ENCODE data around the gene KHK. TPM values are rescaled to one million over a fixed set of nuclear protein-coding genes. Genes with fewer than 3 reads are reported as not detected.

KHK gene
- total RNA-seq, 1 experiment from 2014 or later = 1.5 TPM

DNA sequence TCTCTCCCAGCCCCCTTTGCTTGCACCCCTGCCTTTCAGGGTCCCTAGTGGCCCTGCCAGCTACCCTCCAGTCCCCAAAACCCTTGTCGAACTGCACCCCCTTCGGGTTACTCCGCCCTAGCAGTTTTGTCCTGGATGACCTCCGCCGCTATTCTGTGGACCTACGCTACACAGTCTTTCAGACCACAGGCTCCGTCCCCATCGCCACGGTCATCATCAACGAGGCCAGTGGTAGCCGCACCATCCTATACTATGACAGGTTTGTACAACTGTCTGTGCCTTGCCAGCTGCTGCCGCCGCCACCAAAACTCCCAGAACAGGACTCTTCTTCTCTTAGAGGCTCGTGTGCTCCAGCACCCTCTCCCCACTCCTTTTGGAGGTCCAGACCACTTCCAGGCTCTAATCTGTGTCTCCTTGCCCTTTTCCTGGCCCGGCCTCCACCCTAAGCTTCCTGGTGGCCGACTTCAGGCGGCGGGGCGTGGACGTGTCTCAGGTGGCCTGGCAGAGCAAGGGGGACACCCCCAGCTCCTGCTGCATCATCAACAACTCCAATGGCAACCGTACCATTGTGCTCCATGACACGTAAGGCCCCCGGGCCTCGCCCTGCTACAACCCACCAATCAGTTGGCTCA lies 7.9 kb downstream of the KHK start:
- no peak overlapping the region for H3K27ac ChIP-seq (ENCODE audit: low read length)
- CTCF ChIA-PET = no interaction called here

DNA sequence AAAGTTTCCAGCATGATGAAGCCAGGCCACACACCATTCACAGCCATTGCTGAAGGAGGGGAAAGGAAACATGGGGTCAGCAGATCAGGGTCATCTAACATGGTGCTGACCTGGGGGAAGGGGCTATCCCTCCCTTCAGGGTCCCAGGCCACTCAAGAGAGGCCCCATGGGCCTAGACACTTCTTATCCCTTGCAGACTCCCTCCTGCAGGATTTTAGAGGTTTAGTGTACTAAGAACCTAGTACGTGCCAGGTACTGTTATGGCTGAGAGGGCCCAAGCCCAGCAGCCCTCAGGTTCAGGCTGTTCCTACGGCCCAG lies 8.8 kb downstream of the KHK start:
- no TSS peak for BruUV-seq (replicated peaks)
- ChIA-PET POLR2A (no interaction called here), CTCF (no interaction called here)
- no peaks in the 10 kb centered on the region for H3K4me1 ChIP-seq (ENCODE audit: control insufficient read depth, insufficient read depth, low read length)
- ATAC-seq (no peak), DNase-seq (ENCODE audit: low read depth, low spot score) (no peak)
- in situ Hi-C loops (cut with HindIII; ENCODE audit: low pct_unique_long_range_greater_than_20kb, low sequenced_read_pairs) (no loop called here), intact Hi-C loops (cut with micrococcal nuclease; ENCODE audit: unreplicated experiment) (loop anchor here (5.0 kb wide), 1 partner anchor 187 kb away; the partner anchor contains the start of gene TRIM54)
- no peaks in the 10 kb centered on the region for H3K27me3 ChIP-seq (ENCODE audit: control insufficient read depth, insufficient read depth, low read length)
- no peaks in the 10 kb centered on the region for H3K36me3 ChIP-seq (ENCODE audit: control insufficient read depth, insufficient read depth, low read length)
- TF ChIP-seq TCF7L2 (IDR thresholded peaks at IDR 0.05; ENCODE audit: low read depth, low read length) = no peak
- no peak for TF ChIP-seq SIN3A (IDR thresholded peaks at IDR 0.05; ENCODE audit: borderline replicate concordance, insufficient read depth, low read depth, low read length)
- no peak for TF ChIP-seq POLR2AphosphoS5 (IDR thresholded peaks at IDR 0.05; ENCODE audit: low read depth, low read length)
- TF ChIP-seq, protein P1, sequence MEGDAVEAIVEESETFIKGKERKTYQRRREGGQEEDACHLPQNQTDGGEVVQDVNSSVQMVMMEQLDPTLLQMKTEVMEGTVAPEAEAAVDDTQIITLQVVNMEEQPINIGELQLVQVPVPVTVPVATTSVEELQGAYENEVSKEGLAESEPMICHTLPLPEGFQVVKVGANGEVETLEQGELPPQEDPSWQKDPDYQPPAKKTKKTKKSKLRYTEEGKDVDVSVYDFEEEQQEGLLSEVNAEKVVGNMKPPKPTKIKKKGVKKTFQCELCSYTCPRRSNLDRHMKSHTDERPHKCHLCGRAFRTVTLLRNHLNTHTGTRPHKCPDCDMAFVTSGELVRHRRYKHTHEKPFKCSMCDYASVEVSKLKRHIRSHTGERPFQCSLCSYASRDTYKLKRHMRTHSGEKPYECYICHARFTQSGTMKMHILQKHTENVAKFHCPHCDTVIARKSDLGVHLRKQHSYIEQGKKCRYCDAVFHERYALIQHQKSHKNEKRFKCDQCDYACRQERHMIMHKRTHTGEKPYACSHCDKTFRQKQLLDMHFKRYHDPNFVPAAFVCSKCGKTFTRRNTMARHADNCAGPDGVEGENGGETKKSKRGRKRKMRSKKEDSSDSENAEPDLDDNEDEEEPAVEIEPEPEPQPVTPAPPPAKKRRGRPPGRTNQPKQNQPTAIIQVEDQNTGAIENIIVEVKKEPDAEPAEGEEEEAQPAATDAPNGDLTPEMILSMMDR (IDR thresholded peaks at IDR 0.05) = no peak
- TF ChIP-seq, protein P2, sequence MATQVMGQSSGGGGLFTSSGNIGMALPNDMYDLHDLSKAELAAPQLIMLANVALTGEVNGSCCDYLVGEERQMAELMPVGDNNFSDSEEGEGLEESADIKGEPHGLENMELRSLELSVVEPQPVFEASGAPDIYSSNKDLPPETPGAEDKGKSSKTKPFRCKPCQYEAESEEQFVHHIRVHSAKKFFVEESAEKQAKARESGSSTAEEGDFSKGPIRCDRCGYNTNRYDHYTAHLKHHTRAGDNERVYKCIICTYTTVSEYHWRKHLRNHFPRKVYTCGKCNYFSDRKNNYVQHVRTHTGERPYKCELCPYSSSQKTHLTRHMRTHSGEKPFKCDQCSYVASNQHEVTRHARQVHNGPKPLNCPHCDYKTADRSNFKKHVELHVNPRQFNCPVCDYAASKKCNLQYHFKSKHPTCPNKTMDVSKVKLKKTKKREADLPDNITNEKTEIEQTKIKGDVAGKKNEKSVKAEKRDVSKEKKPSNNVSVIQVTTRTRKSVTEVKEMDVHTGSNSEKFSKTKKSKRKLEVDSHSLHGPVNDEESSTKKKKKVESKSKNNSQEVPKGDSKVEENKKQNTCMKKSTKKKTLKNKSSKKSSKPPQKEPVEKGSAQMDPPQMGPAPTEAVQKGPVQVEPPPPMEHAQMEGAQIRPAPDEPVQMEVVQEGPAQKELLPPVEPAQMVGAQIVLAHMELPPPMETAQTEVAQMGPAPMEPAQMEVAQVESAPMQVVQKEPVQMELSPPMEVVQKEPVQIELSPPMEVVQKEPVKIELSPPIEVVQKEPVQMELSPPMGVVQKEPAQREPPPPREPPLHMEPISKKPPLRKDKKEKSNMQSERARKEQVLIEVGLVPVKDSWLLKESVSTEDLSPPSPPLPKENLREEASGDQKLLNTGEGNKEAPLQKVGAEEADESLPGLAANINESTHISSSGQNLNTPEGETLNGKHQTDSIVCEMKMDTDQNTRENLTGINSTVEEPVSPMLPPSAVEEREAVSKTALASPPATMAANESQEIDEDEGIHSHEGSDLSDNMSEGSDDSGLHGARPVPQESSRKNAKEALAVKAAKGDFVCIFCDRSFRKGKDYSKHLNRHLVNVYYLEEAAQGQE (IDR thresholded peaks at IDR 0.05; ENCODE audit: insufficient read depth in 1 of 2, low read depth in 2 of 2, low read length in 1 of 2) = no peak
- H3K4me3 ChIP-seq (ENCODE audit: low read depth in 2 of 2, low read length in 2 of 2) = no peak overlapping the region
- no peak overlapping the region for H3K27ac ChIP-seq (ENCODE audit: low read length)
- H3K9me3 ChIP-seq (ENCODE audit: control insufficient read depth, insufficient read depth, low read depth, low read length) = no peaks in the 10 kb centered on the region

More for the DNA sequence above, 7.9 kb downstream of the KHK start:
- Histone ChIP-seq H3K36me3 (ENCODE audit: control insufficient read depth, insufficient read depth, low read length) (no peaks in the 10 kb centered on the region), H3K9me3 (ENCODE audit: control insufficient read depth, insufficient read depth, low read depth, low read length) (no peaks in the 10 kb centered on the region), H3K4me1 (ENCODE audit: control insufficient read depth, insufficient read depth, low read length) (no peaks in the 10 kb centered on the region), H3K27me3 (ENCODE audit: control insufficient read depth, insufficient read depth, low read length) (no peaks in the 10 kb centered on the region), H3K4me3 (ENCODE audit: low read depth in 2 of 2, low read length in 2 of 2) (no peak overlapping the region)
- BruUV-seq (replicated peaks) = no TSS peak
- TF ChIP-seq POLR2AphosphoS5 (IDR thresholded peaks at IDR 0.05; ENCODE audit: low read depth, low read length) (no peak), SIN3A (IDR thresholded peaks at IDR 0.05; ENCODE audit: borderline replicate concordance, insufficient read depth, low read depth, low read length) (no peak), TCF7L2 (IDR thresholded peaks at IDR 0.05; ENCODE audit: low read depth, low read length) (no peak)
- TF ChIP-seq, protein P1 (IDR thresholded peaks at IDR 0.05) = no peak
- TF ChIP-seq, protein P2 (IDR thresholded peaks at IDR 0.05; ENCODE audit: insufficient read depth in 1 of 2, low read depth in 2 of 2, low read length in 1 of 2) = no peak
- DNase-seq (ENCODE audit: low read depth, low spot score) (no peak), ATAC-seq (no peak)
- intact Hi-C loops (cut with micrococcal nuclease; ENCODE audit: unreplicated experiment) (no loop called here), in situ Hi-C loops (cut with HindIII; ENCODE audit: low pct_unique_long_range_greater_than_20kb, low sequenced_read_pairs) (no loop called here)
- POLR2A ChIA-PET = no interaction called here

All from Panc1 (cell line).